HepG2 (cell line): ENCODE results near the gene CSN2. TPM values are rescaled to one million over a fixed set of nuclear protein-coding genes. Genes with fewer than 3 reads are reported as not detected.

Source experiments
- ATAC-seq: fragments of 200-7000 bp; cut with Tn5 transposase; 3 replicates; pipeline ENCODE4 v1.9.1; 2020; ENCODE audit warnings: mild to moderate bottlenecking, moderate library complexity
- BruUV-seq: library from RNA; stranded (reverse); fragments of 400-500 nt; replicated peaks from 2 replicates; lab custom pipeline; 2021; lab: Mats Ljungman, UMichigan
- CTCF ChIA-PET: fragments of 300-600 bp; formaldehyde crosslinking; extraction: SDS; loops from one replicate; lab custom pipeline; 2021; ENCODE audit warnings: low total read pairs, inconsistent platforms, low intra/inter-chr PET ratio; lab: Yijun Ruan, JAX
- POLR2A ChIA-PET: fragments of 350-600 bp; sonication (Branson Sonifier 250); formaldehyde crosslinking; loops from one replicate; lab custom pipeline; 2020; ENCODE audit warnings: antibody characterized with exemption, inconsistent platforms; lab: Yijun Ruan, JAX
- DNase-seq: peaks from one replicate; pipeline ENCODE4 v3.0.0-alpha.2; 2015; ENCODE audit warnings: low spot score
- FAIRE-seq: peaks from 3 replicates; lab custom pipeline; 2011; peaks lifted over from hg19 to GRCh38; lab: Jason Lieb, UNC
- H2AFZ ChIP-seq: one replicate; pipeline ENCODE4 v1.6.1; 2011; ENCODE audit warnings: low read length, inconsistent platforms
- H3K27ac ChIP-seq: fragments of 300-600 bp; 3 replicates; pipeline ENCODE4 v1.8.0; 2011; ENCODE audit warnings: mixed run types, mild to moderate bottlenecking, mixed read lengths, low read length, inconsistent platforms; ENCODE audit not compliant: insufficient read depth; ENCODE audit errors: extremely low read length
- H3K27me3 ChIP-seq, 2 experiments: fragments of 200-600 bp in 1 of 2; 2 replicates in 1 of 2; 3 replicates in 1 of 2; pipeline versions ENCODE4 v1.6.0 to v1.8.0; 2011; ENCODE audit warnings: low read length in 2 of 2, mild to moderate bottlenecking in 2 of 2, moderate library complexity in 2 of 2, inconsistent platforms in 1 of 2; ENCODE audit not compliant: insufficient read depth in 2 of 2, control insufficient read depth in 1 of 2
- H3K36me3 ChIP-seq, 2 experiments: fragments of 200-600 bp in 1 of 2; replicated peaks in 1 of 2; 2 replicates in 1 of 2; 3 replicates in 1 of 2; pipeline versions ENCODE4 v1.5.1 to v1.8.0; 2011; ENCODE audit warnings: low read length in 2 of 2, inconsistent platforms in 1 of 2; ENCODE audit not compliant: insufficient read depth in 2 of 2, control insufficient read depth in 1 of 2
- H3K4me1 ChIP-seq: 2 replicates; pipeline ENCODE4 v1.5.1; 2012; ENCODE audit warnings: low read length, inconsistent platforms; ENCODE audit not compliant: insufficient read depth
- H3K4me2 ChIP-seq: 2 replicates; pipeline ENCODE4 v1.6.0; 2011; ENCODE audit warnings: low read depth, low read length, inconsistent platforms
- H3K4me3 ChIP-seq, 3 experiments: fragments of 200-600 bp in 1 of 3; sonication (generic), shearing (Covaris generic) in 1 of 3; replicated peaks in 1 of 3; 2 replicates each; pipeline ENCODE4 v1.5.1; 2011 to 2016; ENCODE audit warnings: low read length in 3 of 3, inconsistent platforms in 2 of 3, low read depth in 2 of 3, mild to moderate bottlenecking in 2 of 3, control low read depth in 1 of 3, mixed read lengths in 1 of 3; ENCODE audit not compliant: insufficient read depth in 1 of 3
- H3K79me2 ChIP-seq: one replicate; pipeline ENCODE4 v1.6.1; 2011; ENCODE audit warnings: low read length, inconsistent platforms; ENCODE audit not compliant: insufficient read depth
- H3K9ac ChIP-seq: 2 replicates; pipeline ENCODE4 v1.6.0; 2011; ENCODE audit warnings: mild to moderate bottlenecking, low read depth, low read length, inconsistent platforms; ENCODE audit not compliant: insufficient read depth
- H3K9me3 ChIP-seq: 2 replicates; pipeline ENCODE4 v1.5.1; 2012; ENCODE audit warnings: mild to moderate bottlenecking, low read length
- H4K20me1 ChIP-seq: 2 replicates; pipeline ENCODE4 v1.6.0; 2011; ENCODE audit warnings: inconsistent platforms, mild to moderate bottlenecking, low read length, moderate library complexity; ENCODE audit not compliant: insufficient read depth
- AGO2 ChIP-seq: fragments of 200-400 bp; formaldehyde crosslinking; optimal IDR thresholded peaks from 2 replicates; pipeline ENCODE3; 2017; ENCODE audit warnings: mild to moderate bottlenecking, low read depth, low read length, moderate library complexity
- ATF4 ChIP-seq, 2 experiments: fragments of 450-650 bp in 1 of 2; sonication (generic) in 1 of 2; formaldehyde crosslinking; IDR thresholded peaks; 2 replicates each; pipeline versions ENCODE4 v1.5.0 to v1.8.0; 2020 to 2022; ENCODE audit warnings: mild to moderate bottlenecking in 1 of 2, missing genetic modification reagents in 1 of 2
- ATF7 ChIP-seq, 2 experiments: fragments of 450-650 bp in 1 of 2; sonication (generic) in 1 of 2; formaldehyde crosslinking in 1 of 2; IDR thresholded peaks; 2 replicates each; pipeline versions ENCODE4 v1.4.0 to v1.6.1; 2016 to 2020; ENCODE audit warnings: antibody characterized with exemption in 1 of 2, mild to moderate bottlenecking in 1 of 2, missing genetic modification reagents in 1 of 2
- ZBTB43 ChIP-seq: sonication (generic); formaldehyde crosslinking; conservative IDR thresholded peaks from 2 replicates; pipeline ENCODE4 v1.4.0; 2020; ENCODE audit warnings: missing genetic modification reagents
- ZNF7 ChIP-seq: IDR thresholded peaks from 2 replicates; pipeline ENCODE4 v1.6.1; 2016; ENCODE audit warnings: missing biosample characterization, missing genetic modification reagents
- ZSCAN21 ChIP-seq: sonication (generic); formaldehyde crosslinking; IDR thresholded peaks from 2 replicates; pipeline ENCODE4 v1.8.0; 2022; ENCODE audit warnings: mild to moderate bottlenecking, missing genetic modification reagents, moderate library complexity, borderline replicate concordance
- WGBS: methylation state at CpG from one replicate; pipeline ENCODE4 v1.1.6; 2017; ENCODE audit warnings: low lambda C conversion rate; 5-methylcytosine and 5-hydroxymethylcytosine counted together
- in situ Hi-C: cut with HindIII; loops from 2 replicates; pipeline ENCODE4 v1.10.0; 2017; ENCODE audit warnings: low pct_unique_long_range_greater_than_20kb; ENCODE audit not compliant: extremely low pct_ligation_motif_present
- intact Hi-C: fragments of 100-400 bp; cut with micrococcal nuclease; formaldehyde crosslinking; loops from one replicate; pipeline ENCODE4 v1.10.0; 2022; ENCODE audit not compliant: unreplicated experiment
- polyA plus RNA-seq, 8 experiments: library from polyadenylated mRNA; depleted of rRNA in 3 of 8; stranded (reverse) in 7 of 8; unstranded in 1 of 8; fragments of >200 nt; fragmentation: Illumina TruSeq in 4 of 8; extraction: Trizol in 4 of 8; gene quantifications; 2 replicates each; pipeline versions ENCODE4 v1.2.1 to v1.2.3, GENCODE V29; 2011 to 2016; ENCODE audit warnings: low read depth in 4 of 8, missing spikeins in 1 of 8, mixed read lengths in 1 of 8; ENCODE audit not compliant: insufficient read depth in 1 of 8
- total RNA-seq, 5 experiments: library from RNA; depleted of rRNA; stranded (reverse); fragments of >200 nt; fragmentation: Illumina TruSeq; extraction: Trizol; gene quantifications; 2 replicates each; pipeline ENCODE4 v1.2.3, GENCODE V29; 2016; ENCODE audit warnings: low read depth in 1 of 5
- TF ChIP-seq, protein P1 (sequence below): sonication (generic); formaldehyde crosslinking; IDR thresholded peaks from 2 replicates; pipeline ENCODE4 v1.4.0; 2020; ENCODE audit warnings: missing genetic modification reagents, borderline replicate concordance
- TF ChIP-seq, protein P2 (sequence below): sonication (generic); formaldehyde crosslinking; IDR thresholded peaks from 2 replicates; pipeline ENCODE4 v1.8.0; 2022; ENCODE audit warnings: low read depth, missing genetic modification reagents

CSN2 gene
- total and polyA plus RNA-seq, 2 of the 13 experiments (the other 11 are each of a cell fraction or from before 2014, with no cell fraction given), result 0.15 TPM; not detected in 1

DNA sequence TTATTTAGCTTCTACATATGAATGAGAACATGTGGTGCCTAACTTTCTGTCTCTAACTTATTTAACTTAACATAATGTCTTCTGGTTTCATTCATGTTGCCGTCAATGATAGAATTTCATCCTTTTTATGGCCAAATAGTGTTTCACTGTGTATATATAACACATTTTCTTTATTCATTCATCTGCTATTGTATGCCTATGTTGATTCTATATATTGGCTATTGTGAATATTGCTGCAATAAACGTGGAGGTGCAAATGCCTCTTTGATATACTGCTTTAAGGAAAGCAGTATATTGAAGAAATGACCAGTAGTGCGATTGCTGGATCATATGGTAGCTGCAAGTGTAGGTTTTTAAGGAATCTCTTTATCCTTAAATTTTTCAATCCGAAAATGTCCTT is 44.7 kb downstream of the CSN2 start:
- ChIA-PET POLR2A (no interaction called here), CTCF (no interaction called here)
- Histone ChIP-seq H2AFZ (no peak overlapping the region), H3K4me3 (no peak overlapping the region), H3K9ac (no peak overlapping the region), H3K36me3 (no peaks in the 10 kb centered on the region), H3K4me2 (no peak overlapping the region), H3K27me3 (no peaks in the 10 kb centered on the region), H4K20me1 (no peaks in the 10 kb centered on the region), H3K4me1 (no peaks in the 10 kb centered on the region), H3K79me2 (no peaks in the 10 kb centered on the region), H3K9me3 (no peaks in the 10 kb centered on the region), H3K27ac (no peak overlapping the region)
- BruUV-seq, result no TSS peak
- intact Hi-C loops, result no loop called here
- DNase-seq, result no peak
- no peak for TF ChIP-seq ZNF7
- ATAC-seq, result no peak
- in situ Hi-C loops, result no loop called here
- 37% methylated on average over 4 of the region's 4 CpGs for WGBS
- FAIRE-seq, result no peak

- Histone ChIP-seq H3K36me3 (no peaks in the 10 kb centered on the region), H3K9ac (no peak overlapping the region), H3K27me3 (no peaks in the 10 kb centered on the region), H3K4me1 (no peaks in the 10 kb centered on the region), H3K79me2 (no peaks in the 10 kb centered on the region), H3K4me3 (no peak overlapping the region), H3K9me3 (no peaks in the 10 kb centered on the region), H2AFZ (no peak overlapping the region), H3K27ac (no peak overlapping the region), H4K20me1 (no peaks in the 10 kb centered on the region), H3K4me2 (no peak overlapping the region)
- no peak for ATAC-seq
- BruUV-seq, result no TSS peak
- ChIA-PET POLR2A (no interaction called here), CTCF (no interaction called here)
- intact Hi-C loops, result no loop called here
- DNase-seq, result no peak
- no peak for FAIRE-seq
- WGBS, result 77% methylated on average over 2 of the region's 2 CpGs
- in situ Hi-C loops, result no loop called here
- TF ChIP-seq ZBTB43 (CRISPR knock-in tag) (no peak), AGO2 (no peak), ATF4 (CRISPR knock-in tag; IDR thresholded peaks at IDR 0.05) (no peak), ATF7 (IDR thresholded peaks at IDR 0.05) (no peak), ATF7 (CRISPR knock-in tag; IDR thresholded peaks at IDR 0.05) (no peak), ZSCAN21 (no peak)
- TF ChIP-seq, protein P1, sequence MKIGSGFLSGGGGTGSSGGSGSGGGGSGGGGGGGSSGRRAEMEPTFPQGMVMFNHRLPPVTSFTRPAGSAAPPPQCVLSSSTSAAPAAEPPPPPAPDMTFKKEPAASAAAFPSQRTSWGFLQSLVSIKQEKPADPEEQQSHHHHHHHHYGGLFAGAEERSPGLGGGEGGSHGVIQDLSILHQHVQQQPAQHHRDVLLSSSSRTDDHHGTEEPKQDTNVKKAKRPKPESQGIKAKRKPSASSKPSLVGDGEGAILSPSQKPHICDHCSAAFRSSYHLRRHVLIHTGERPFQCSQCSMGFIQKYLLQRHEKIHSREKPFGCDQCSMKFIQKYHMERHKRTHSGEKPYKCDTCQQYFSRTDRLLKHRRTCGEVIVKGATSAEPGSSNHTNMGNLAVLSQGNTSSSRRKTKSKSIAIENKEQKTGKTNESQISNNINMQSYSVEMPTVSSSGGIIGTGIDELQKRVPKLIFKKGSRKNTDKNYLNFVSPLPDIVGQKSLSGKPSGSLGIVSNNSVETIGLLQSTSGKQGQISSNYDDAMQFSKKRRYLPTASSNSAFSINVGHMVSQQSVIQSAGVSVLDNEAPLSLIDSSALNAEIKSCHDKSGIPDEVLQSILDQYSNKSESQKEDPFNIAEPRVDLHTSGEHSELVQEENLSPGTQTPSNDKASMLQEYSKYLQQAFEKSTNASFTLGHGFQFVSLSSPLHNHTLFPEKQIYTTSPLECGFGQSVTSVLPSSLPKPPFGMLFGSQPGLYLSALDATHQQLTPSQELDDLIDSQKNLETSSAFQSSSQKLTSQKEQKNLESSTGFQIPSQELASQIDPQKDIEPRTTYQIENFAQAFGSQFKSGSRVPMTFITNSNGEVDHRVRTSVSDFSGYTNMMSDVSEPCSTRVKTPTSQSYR, result no peak
- TF ChIP-seq, protein P2, sequence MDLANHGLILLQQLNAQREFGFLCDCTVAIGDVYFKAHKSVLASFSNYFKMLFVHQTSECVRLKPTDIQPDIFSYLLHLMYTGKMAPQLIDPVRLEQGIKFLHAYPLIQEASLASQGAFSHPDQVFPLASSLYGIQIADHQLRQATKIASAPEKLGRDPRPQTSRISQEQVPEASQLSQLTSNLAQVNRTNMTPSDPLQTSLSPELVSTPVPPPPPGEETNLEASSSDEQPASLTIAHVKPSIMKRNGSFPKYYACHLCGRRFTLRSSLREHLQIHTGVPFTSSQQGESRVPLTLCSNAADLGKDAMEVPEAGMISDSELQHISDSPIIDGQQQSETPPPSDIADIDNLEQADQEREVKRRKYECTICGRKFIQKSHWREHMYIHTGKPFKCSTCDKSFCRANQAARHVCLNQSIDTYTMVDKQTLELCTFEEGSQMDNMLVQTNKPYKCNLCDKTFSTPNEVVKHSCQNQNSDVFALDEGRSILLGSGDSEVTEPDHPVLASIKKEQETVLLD, result no peak
These were observed 55.3 kb downstream of the CSN2 start for GRCh38 chr4:69910016-69910782.
